Activated T-cell treated with anti-CD3 and anti-CD28 coated beads for 4 hours (primary cell): Measurements from ENCODE around the gene ALKBH4.
"Not testable (repeated sequence)": the region's sequence is repeated elsewhere in the genome, so short reads cannot be mapped to it uniquely, and the experiment has no call there.

Source experiments
- DNase-seq: peaks from one replicate; pipeline ENCODE4 v3.0.0-alpha.2; 2020

The ALKBH4 gene, protein sequence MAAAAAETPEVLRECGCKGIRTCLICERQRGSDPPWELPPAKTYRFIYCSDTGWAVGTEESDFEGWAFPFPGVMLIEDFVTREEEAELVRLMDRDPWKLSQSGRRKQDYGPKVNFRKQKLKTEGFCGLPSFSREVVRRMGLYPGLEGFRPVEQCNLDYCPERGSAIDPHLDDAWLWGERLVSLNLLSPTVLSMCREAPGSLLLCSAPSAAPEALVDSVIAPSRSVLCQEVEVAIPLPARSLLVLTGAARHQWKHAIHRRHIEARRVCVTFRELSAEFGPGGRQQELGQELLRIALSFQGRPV

DNA sequence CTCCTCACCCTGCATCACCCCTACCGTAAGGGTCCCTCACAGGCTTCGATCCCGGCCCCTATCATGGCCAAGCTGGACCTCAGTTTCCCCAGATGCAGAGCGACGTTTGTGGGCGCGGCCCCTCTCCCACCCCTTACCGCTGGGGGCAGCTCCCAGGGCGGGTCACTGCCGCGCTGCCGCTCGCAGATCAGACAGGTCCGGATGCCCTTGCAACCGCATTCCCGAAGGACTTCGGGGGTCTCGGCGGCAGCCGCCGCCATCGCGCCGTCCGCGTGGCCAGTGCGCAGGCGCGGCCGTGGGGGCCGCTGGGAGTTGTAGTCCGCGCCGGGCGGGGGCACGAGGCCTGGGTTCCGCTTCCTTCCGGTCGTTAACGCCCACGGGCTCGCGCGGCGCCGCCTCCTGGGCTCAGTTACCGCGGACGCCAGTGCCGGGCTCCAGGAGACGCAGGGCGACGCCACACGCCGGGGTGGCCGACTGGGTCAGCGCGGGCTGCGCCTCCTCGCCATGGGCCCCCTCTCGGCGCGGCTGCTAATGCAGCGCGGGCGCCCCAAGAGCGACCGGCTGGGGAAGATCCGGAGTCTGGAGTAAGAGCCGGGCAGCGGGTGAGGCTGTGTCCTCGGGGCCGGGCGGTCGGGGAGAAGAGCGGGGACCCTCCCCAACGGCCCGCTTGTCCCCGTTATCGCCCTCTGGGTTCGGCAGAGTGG is at the start of gene ALKBH4, which contains the start of gene LRWD1:
Gene ALKBH4, minus strand, starts transcription at position 287 of the 704 bp plus-strand sequence. Its CDS starts 27 bp downstream, at position 260.
Gene LRWD1, plus strand, starts transcription at position 408 of the 704 bp plus-strand sequence. Its CDS starts 97 bp downstream, at position 505.
- peak; percentile 92 for DNase-seq

DNA sequence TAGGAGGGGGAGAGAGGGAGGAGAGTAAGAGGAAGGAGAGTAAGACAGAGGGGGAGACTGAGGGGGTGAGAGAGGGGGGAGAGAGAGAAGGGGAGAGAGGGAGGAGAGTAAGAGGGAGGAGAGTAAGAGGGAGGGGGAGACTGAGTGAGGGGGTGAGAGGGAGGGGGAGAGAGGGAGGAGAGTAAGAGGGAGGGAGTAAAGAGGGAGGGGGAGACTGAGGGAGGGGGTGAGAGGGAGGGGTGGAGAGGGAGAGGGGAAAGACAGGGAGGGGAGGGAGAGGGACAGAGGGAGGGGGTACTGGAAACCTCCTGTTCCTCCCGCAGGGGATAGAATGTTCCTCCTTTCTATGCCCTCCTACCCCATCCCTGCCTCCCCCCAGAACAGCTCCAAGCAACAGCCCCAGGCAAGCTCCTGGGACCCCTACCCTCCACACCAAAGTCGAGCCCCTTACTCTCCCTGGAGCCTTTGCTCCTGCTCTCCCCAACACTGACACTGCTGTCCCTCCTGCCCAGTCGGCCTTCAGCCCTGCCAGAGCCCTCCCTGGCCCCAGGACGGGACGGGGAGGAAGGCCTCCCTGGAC is 48.1 kb upstream of the ALKBH4 start:
- not testable (repeated sequence) for DNase-seq

DNA sequence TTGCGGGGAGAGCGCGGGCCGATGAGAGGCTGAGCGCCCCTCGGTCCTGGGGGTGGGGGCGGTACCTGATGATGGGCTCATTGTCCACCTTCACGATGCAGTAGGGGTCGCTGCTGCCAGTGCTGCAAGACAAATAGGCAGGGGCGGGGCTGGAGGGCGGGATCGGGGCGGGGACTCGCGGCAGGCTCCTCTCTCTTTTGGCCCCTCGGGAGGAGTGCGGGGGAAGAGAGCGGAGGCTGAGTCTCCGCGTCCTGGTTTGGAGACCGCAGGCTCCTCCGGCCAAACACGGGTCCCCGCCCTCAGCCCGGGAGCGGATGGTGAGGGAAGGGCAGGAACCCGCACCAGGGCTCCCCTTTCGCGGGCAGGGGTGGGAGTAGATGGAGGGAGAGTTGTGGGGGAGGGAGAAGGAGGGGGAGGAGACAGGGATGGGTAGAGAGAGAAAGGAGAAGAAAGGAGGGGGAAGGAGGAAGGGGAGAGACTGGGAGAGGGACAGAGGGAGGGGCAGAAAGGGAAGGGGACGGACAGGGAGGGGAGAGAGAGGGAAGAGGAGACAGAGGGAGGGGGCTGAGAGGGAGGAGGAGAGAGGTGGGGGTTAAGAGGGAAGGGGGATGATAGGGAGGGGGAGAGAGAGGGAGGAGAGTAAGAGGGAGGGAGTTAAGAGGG is 47.3 kb upstream of the ALKBH4 start:
- DNase-seq = not testable (repeated sequence)

DNA sequence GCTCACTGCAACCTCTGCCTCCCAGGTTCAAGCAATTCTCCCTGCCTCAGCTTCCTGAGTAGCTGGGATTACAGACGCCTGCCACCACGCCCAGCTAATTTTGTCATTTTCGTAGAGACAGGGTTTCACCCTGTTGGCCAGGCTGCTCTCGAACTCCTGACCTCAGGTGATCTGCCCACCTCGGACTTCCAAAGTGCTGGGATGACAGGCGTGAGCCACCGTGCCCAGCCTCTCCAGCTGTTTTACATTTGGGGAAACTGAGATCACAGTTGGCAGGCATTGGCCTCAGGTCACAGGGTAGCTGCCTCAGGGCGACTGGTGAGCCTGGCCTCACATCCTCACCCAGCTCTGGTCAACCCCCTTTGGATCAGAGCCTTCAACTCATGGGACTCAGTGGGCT is 45.9 kb upstream of the ALKBH4 start:
- not testable (repeated sequence) for DNase-seq

DNA sequence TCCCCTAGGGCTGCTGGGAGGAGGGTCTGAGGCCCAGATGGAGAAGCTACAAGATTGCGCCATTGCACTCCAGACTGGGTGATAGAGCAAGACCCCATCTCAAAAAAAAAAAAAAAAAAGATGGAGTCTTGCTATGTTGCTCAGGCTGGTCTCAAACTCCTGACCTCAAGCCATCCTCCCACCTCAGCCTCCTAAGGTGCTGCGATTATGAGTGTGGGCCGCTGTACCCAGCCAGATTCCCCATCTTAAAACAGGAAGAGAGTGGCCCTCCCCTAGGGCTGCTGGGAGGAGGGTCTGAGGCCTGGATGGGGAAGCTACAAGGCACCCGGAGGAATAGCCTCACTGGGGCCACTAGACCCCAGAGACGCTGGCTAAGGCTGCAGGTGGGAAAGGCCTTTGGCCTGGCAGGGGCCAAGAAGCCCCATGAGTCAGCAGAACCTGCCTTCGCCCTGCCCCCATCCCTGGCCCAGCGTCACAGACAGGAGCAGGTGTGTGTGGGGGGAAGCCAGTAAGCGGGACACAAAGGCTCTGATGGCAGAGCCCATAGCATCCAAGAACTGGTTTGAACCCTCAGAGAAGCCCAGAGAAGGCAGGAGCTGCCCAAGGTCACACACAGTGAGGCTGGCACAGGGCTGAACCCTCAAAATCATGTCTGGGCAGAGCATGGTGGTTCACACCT is 42.9 kb upstream of the ALKBH4 start:
- not testable (repeated sequence) for DNase-seq

DNA sequence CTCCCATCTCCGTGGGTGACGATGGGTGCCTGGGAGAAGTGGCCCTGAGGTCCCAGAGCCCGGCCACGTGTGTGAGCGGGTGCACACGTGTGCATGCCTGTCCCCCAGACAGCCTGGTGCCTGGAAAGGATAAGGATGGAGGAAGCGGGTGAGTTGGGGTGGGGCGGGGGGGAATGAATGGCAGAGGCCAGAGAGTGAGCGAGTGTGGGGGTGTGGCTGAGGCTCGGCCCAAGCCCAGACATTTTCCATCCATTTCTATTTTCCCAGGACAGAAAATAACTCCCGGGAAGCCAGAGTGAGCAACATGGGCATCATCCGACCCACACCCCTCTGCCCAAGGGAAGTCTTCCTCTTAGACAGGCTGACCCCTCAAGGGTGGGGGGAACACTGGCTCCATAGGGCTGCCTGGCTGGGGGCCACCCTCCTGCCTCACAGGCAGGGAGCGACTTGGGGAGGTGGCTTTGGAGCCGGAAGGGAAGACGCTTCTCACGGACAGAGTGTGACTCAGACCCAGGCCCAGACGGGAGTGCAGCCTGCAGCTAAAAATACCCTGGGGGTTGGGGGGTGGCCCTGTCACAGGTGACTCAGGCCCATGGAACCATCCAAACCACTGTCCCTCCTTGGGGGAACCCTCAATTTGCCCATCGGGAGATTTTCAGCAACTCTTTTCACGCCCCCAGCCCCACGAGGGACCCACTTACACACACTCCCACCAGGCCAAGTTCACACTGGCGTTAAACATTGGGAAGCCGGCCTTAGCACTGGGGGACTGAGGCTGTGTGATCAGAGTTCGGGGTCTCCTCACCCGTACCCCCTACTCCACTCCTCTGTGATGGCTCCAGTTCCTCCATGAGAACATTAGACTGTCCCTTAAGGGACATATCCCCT is 40.9 kb upstream of the ALKBH4 start:
- not testable (repeated sequence) for DNase-seq

DNA sequence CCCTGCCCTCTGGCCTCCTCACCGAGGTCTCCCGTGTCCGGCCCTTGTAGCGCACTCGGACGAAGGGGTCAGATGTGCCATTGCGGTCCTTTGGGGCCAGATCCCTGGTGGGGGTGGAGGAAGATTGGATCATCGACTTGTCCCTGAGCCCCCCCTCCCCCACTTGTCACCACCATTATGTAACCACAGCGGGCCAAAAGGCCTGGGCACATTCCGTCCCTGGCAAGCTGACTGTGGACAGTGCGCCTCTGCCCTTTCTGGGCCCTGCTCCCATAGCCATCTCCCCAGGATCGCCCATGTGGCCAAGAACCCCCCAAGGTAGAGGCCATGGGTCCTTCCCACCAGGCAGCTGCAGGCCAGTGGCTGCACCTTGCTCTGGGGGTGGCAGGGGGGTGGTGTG is 38.5 kb upstream of the ALKBH4 start:
- DNase-seq = not testable (repeated sequence)

DNA sequence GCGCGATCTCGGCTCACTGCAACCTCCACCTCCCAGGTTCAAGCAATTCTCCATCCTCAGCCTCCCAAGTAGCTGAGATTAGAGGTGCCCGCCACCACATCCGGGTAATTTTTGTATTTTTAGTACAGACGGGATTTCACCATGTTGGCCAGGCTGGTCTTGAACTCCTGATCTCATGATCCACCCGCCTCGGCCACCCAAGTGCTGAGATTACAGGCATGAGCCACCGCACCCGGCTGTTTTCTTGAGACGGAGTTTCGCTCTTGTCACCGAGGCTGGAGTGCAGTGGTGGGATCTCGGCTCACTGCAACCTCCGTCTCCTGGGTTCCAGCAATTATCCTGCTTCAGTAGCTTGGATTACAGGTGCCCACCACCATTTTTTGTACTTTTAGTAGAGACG is 33.7 kb upstream of the ALKBH4 start:
- not testable (repeated sequence) for DNase-seq

DNA sequence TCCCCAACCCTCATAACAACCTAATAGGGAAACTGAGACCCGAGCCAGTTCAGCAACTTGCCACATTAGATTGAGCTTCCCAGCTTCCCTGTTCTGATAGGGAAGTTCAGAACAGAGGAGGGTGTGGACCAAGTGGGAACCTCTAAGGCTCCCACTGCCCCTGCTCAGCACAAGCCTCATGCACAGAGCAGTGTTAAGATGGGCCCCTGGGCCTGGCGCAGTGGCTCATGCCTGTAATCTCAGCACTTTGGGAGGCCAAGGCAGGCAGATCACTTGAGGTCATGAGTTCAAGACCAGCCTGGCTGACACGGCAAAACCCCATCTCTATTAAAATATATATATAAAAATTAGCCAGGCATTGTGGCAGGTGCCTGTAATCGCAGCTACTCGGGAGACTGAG is 32.6 kb upstream of the ALKBH4 start:
- DNase-seq = not testable (repeated sequence)

DNA sequence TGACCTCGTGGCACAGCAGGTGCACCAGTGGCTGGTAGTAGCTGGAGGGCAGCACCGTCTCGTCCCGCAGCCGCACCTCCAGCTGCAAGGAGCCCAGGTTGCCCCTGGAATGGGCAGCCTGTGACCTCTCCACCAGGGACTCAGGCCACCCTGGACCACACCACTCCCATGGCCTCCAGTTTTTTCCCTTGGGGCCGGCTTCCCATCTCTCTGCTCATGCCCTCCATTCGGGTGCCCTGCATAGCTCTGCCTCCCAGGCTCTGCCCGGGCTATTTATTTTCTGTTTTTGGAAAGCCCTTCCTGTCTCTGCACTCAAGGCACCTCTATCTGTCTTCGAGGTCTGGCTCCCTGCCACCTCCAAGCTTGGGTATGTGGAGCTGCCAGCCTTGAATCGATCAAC is 32.2 kb upstream of the ALKBH4 start:
- DNase-seq = not testable (repeated sequence)

DNA sequence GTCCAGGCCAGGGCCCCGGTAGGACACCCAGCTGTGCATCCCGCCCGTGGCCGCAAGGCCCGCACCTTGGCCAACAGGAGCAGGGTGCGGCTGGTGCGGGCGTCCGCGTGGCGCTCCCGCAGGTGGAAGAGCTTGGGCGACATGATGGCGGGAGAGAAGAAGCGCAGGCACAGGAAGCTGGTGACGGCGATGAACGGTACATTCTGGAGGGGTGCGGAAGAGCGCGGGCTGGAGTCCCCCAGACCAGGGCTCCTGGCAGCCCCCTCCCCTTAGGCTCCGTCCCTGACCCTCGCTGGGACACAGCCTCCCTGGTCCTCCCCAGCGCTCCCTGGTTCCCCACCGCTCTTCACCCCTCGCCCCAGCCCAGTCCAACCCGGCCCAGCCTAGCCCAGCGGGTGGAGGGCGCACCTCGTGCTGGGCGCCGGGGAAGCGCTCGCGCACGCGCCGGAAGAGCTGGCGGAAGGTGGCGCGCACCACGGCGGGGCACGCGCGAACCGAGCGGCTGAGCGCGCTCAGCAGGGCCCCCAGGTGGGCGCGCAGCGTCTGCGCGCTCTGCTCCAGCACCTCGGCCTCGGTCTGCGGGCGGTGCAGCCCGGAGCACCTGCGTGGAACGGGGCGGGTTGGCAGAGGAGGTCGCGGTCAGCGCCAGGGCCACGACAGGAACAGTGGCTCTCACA is 29.9 kb upstream of the ALKBH4 start:
- DNase-seq = not testable (repeated sequence)

DNA sequence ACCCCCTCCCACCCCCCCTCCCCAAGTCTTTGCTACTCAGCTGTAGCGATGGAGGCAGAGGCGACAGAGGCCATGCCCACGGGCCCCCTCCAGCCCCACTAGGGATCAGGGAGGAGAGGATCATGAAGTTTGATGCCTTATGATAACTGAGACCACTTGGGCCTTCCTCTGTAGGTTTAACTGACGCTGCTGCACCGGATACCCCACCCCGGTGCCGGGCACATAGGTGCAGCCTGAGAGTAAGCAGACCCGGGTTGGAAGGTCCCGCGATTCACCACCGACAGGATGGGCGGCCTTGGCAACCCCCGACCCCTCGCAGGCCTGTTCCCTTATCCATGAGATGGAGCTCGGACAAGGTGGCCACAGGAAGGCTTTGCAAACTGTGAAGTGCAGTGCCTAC is 29.4 kb upstream of the ALKBH4 start:
- not testable (repeated sequence) for DNase-seq

DNA sequence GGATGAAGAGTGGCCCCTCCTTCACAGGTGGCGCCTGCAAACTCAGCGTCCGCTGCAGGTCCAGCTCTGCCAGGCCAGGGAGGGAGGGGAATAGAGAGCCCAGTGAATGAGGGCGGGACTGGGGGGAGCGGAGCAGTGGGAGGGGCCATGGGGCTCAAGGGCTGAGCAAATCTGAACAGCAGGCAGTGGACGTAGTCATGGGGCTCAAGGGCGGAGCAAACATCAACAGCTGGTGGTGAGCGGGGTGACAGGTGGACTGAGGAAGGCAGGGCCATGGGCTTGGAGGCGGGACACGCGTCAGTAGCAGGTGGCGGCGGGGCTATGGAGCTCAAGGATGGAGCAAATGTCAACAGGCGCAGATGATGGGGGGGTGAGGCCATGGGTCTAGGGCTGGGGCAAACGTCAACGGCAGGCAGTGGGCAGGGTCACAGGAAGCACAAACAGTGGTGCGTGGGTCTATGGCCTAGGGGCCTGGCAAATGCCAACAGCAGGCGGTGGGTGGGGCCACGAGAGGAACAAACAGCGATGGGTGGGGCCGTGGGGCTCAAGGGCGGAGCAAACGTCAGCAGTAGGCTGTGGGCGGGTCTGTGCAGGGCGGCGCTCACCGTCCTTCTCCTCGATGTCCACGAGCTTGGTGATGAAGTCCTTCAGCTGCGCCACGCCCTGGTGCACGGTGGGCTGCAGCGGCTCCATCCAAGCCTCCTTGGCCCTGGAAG is 28.7 kb upstream of the ALKBH4 start:
- not testable (repeated sequence) for DNase-seq

DNA sequence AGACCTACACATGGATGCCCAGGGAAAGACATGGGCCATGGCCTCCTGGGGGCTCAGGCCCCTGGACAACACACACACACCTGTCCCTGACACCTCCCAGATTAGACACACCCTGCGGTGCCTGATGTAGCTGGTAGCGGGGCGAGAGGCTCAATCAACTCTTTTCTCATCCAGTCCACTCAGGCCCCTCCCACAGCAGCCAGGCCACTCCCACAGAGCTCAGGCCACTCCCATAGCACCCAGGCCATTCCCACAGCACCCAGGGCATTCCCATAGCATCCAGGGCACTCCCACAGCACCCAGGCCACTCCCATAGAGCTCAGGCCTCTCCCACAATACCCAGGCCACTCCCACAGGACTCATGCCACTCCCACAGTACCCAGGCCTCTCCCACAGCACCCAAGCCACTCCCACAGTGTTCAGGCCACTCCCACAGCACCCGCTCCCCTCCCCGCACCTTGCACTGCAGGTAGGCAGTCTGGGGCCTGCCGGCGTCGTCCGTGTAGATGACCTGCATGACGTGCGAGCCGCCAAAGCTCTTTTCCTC is 25.9 kb upstream of the ALKBH4 start:
- peak; percentile 34 for DNase-seq

DNA sequence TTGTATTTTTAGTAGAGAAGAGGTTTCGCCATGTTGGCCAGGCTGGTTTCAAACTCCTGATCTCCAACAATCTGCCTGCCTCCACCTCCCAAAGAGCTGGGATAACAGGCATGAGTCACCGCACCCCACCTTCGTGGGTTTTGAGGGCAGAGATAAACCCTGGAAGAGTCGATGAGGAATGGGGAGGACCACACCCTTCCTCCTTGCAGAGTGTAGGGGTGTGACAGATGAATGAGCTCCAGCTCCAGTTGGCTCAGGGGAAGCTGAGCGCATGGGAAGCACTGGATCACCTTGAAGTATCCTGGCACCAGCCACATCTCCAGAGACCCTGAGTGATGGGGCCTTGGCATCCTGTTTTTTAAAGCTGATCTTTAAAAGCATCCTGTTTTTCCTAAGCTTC is 19.7 kb upstream of the ALKBH4 start:
- not testable (repeated sequence) for DNase-seq

DNA sequence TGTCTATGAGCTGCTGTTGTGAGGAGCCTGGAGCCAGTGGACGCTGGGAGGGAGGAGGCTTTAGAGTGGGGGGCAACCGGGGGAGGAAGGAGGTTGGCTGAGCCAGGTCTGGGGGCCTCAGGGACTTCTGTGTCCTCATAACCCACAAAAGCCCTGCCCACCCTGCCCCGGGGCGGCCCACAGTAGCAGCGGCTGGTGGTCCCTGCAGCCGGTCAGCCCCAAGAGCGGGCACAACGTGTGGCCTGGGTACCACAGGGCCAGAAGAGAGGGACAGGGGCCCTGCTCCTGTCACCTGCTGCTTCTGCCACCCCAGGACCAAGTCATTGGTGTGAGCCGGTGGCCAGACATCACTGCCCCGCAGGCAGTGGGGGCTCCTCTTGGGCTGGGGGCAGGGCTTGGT is 17.3 kb upstream of the ALKBH4 start:
- not testable (repeated sequence) for DNase-seq

DNA sequence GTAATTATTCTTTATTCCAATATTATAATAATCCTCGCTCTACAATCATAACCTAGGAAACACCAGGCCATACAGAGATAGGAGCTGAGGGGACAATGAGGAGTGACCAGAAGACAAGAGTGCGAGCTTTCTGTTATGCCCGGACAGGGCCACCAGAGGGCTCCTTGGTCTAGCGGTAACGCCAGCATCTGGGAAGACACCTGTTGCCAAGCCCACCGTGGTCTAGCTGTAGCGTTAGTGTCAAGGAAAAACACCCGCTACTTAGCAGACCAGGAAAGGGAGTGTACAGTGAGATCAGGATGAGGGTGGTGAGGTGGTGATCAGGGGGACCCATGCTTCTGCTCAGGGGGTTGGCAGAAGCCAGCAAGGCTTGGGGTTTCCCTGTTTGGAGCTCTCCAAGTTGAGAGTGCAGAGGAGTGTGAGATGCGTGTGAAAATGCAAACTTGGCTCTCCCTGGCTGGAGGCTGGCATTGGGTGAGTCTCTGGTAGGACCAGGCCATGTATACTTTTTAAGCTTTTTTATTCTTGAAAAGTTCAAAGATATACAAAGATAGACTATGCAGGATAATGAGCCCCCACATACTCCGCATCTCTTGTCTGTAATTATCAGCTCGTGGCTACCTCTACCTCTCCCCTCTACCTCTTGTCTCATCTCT is 15.4 kb upstream of the ALKBH4 start:
- DNase-seq = not testable (repeated sequence)

DNA sequence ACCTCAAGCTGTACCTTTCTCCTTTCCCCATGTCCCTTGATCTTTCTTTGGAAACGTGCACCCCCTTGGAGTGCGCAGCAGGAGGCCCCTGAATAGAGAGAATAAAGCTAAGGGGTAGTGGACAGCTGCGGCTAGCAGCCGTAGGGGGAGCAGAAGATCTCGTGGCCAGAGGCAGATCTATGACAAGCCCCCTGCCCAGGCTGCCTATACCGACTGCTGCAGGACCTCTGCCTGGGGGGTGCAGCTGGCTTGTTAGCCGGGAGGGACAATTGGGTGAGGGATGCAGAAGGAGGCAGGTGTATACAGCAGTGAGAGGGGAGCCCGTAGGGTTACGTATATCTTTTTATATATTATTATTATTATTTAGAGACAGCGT is 14.5 kb upstream of the ALKBH4 start:
- DNase-seq = not testable (repeated sequence)
